GM21367 (cell line): Measurements from ENCODE around the gene PCCB.
A peak's percentile ranks its signal among the peaks of the same experiment; 100 is the strongest.
"Not testable (repeated sequence)": the region's sequence is repeated elsewhere in the genome, so short reads cannot be mapped to it uniquely, and the experiment has no call there.

ENCODE experiments used
- ATAC-seq: cut with Tn5 transposase; IDR thresholded peaks from one replicate; pipeline ENCODE4 v1.9.1; 2021; ENCODE audit not compliant: unreplicated experiment

The PCCB gene

DNA sequence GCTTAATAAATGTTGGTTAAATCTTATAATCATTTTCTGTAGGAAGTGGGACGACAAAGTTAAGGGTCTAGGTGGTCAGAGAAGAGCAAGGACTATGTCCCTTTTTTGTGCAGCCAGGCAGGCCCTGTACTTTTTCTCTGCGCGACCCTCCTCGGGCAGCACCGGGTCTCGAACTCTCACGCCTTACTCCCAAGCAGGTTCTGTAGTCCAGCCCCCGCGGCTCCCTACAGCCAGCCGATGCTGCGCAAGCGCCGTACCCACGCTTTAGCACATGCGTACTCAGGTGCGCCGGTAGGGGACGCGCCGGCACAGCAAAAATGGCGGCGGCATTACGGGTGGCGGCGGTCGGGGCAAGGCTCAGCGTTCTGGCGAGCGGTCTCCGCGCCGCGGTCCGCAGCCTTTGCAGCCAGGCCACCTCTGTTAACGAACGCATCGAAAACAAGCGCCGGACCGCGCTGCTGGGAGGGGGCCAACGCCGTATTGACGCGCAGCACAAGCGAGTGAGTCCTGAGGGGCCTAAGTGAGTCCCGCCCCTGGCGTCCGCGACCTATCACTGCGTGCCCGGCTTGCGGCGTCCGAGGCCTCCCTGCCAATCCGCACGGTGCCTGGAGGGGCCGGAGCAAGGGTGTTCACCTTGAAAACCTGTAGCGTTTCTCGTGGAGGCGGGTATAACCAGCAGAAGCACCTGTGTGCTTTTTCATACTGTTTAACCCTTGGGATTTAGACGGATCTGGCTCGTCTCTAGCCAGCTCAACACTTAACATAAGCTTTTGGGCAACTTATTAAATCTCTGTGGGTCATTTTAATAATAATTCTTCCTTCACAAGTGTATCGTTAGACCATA lies at the start of gene PCCB:
Gene PCCB (plus strand): TSS at position 282 of the 844 bp plus-strand sequence. CDS start 36 bp downstream, at position 318.
- peak; percentile 96 for ATAC-seq

GRCh38 chr3:136207489-136208115 lies 42.5 kb upstream of the PCCB start:
- no peak for ATAC-seq

- no peak for ATAC-seq
Measured at GRCh38 chr3:136209921-136210320, 40.2 kb upstream of the PCCB start.

DNA sequence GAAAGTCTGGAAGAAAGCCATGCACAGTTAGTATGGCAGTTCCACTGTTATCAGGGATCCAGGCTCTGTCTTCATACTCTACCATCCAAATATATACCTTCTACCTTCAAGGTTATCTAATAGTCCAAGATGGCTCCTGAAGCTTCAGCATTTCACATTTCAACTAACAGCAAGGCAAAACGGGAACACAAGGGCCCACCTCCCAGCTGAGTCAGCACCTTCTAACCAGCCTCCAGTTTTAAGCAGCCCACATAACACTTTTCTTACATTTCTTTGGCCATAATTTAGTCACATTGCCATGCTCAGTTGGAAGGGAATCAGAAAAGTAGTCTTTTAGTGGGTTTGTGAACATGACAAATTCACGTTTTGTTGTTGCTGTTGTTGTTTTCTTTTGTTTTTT lies 38.6 kb upstream of the PCCB start:
- ATAC-seq = no peak

DNA sequence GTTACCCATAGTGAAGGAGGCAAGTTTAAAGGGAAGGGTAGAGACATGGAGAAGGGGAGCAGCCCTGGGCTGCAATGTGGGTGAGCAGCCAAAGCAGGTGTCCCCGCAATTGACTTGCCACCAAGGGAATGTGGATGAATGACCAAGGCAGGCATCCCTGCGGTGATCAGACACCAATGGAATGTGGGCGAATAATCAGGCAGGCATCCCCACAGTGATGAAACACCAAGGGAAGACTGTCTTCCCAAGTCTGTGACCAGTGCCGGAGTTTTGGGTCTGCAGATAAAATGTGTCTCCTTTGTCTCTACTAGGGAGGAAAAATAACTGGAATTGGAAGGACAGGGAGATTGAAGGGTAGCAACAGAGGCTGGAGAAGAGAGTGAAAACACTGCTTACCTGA lies 27.4 kb upstream of the PCCB start:
- not testable (repeated sequence) for ATAC-seq

GRCh38 chr3:136232413-136232812 lies 17.7 kb upstream of the PCCB start:
- ATAC-seq = no peak

- no peak for ATAC-seq
Measured at GRCh38 chr3:136235545-136235944, 14.6 kb upstream of the PCCB start.

GRCh38 chr3:136236109-136236508 lies 14.0 kb upstream of the PCCB start:
- ATAC-seq = no peak

DNA sequence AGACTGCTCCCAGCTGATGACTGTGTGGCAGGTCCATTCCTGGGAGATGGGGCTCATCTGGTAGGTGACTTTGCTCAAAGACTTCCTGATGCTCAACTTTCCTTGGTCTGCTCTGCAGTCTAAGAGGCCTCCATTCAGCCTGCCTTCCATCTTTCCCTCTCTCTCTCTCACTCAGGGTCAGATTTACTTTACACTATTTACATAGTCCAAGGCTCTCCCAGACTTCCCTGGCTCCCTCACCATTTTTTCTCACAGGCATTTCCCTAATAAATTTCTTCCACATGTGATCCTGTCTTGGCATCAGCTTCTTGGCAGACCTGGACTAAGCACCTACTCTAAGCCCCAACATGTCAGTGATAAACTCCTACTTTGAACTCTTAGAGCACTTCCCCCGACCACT lies 13.0 kb upstream of the PCCB start:
- ATAC-seq = no peak

- no peak for ATAC-seq
Measured at GRCh38 chr3:136237961-136238649, 12.0 kb upstream of the PCCB start.

- no peak for ATAC-seq
Measured at GRCh38 chr3:136239094-136239493, 11.0 kb upstream of the PCCB start.

DNA sequence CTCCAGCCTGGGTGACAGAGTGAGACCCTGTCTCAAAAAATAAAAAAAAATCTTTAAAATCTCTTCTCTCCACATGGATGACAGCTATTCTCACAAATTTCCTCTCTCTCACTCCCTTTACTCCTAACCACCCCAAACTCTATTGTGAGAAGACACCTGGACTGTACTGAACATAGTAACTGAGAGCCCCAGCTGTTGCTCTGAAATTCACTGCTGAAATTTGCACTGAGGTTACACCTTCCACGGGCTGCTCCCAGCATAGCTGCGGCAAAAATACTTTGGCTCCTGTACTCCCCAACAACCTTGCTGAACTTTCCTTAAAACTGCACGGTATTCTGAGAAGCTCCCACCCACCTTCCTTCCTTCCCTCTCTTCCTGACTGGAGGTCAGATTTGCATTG lies 4.4 kb upstream of the PCCB start:
- no peak for ATAC-seq

DNA sequence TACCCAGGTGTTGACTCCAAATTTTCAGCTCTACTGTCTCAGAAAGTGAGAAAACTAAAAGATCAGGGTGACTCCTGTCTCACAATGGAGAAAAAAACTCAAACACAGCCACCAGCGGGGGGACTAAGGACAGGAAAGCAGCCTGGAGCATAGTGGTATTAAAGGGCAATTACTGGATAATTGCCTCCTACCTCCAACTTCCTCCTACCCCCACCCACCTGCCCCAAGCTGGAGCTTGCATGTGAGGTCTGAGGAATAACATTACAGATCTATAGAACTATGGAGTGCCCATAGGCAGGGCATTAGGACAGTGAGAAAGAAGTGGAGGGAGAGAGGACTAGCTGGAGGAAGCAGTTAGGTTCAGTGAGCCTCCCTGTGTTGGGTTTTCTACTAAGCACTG lies 2.7 kb upstream of the PCCB start:
- ATAC-seq = no peak

- ATAC-seq = no peak
Measured at GRCh38 chr3:136247855-136248590, 2.1 kb upstream of the PCCB start.

- no peak for ATAC-seq
Measured at GRCh38 chr3:136249091-136249490, 1.0 kb upstream of the PCCB start.

GRCh38 chr3:136249593-136249992 lies 547 bp upstream of the PCCB start:
- no peak for ATAC-seq

DNA sequence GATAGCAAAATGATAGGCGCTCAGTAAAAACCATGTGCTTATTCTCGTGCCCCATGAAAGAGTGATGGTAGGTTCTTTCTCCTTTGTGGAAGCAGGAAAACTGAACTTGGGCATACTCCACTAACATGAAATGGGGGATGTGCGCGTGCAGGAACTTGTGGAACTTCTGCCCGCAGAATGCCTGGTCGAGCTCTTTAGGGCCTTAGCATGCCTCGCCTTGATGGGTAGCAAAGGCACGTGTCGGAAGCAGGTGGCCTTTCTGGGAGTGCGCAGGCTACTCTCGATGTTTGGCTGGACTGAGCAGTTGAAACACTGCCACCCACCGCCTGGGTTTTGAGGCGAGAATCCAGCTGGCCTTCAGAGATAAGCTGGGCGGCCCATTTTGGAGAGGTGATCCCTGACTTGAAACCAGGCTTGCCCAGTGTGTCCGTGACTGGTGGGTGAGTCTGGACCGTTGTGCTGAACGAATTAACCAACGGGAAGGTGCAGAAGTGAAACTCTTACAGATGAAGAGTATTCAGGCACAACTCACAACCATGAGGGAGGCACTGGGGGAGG lies 842 bp downstream of the PCCB start:
- ATAC-seq = peak; percentile 10

DNA sequence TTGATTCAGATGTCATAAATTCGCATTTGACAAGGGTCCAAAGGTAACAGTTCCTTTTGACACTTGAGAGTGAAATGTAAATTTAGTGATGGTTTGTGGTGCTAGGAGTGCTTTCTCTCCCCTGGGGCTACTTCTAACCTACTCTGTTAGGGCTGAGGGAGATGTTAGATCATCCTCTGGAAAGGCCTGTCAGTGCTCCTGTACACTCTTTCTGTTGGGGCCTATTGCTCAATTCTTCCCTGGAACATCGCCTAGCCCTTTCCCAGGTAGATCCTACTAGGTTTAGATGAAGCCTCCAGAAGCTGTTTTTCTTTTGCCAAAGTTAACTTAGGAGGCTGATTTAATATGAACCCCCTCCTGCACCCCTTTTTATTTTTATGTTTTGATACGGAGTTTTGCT lies 1.4 kb downstream of the PCCB start:
- ATAC-seq = no peak

- ATAC-seq = no peak
Measured at GRCh38 chr3:136255672-136256406, 5.7 kb downstream of the PCCB start.

DNA sequence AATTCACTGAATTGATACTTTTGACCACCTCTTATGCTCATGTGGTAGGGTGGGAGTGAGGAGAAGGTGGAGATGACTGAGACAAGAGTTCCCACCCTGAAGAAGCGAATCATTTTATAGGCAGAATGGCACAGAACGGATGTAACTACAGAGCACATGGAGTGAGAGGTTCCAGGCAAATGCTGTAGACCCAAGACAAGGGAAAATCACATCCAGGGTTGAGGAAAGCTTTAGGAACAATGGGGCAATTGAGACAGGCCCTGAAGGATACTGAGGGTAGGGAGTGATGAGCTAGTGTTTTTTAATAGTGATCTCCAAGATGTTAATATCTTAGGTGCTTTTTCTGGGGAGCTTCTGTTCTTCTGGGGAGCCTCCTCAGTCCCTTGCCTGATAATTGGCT lies 8.1 kb downstream of the PCCB start:
- ATAC-seq = no peak
